ENCODE results near the gene WDR31.

GRCh38 chr9:113368348-113368981 lies 28.4 kb upstream of the WDR31 start:
- TF ChIP-seq GATA3 (IDR thresholded peaks at IDR 0.05; ENCODE audit: low read depth, low read length): no peak
- TF ChIP-seq GATA2 (IDR thresholded peaks at IDR 0.05; ENCODE audit: low read depth, low read length): no peak
